ENCODE data around the gene MSANTD2.
A peak's percentile ranks its signal among the peaks of the same experiment; 100 is the strongest.

Gene MSANTD2

GRCh38 chr11:124761301-124762104, 38.7 kb downstream of the MSANTD2 start:
- TF ChIP-seq CTCF (IDR thresholded peaks at IDR 0.05; ENCODE audit: low read depth, low read length), result no peak
- peak overlapping the region; percentile 27 for H3K4me3 ChIP-seq (ENCODE audit: low read depth, low read length)

GRCh38 chr11:124760806-124761205, 39.4 kb downstream of the MSANTD2 start:
- TF ChIP-seq CTCF (IDR thresholded peaks at IDR 0.05; ENCODE audit: low read depth, low read length), result no peak
- H3K4me3 ChIP-seq (ENCODE audit: low read depth, low read length), result no peak overlapping the region

GRCh38 chr11:124760205-124760652, 40.0 kb downstream of the MSANTD2 start:
- TF ChIP-seq CTCF (IDR thresholded peaks at IDR 0.05; ENCODE audit: low read depth, low read length), result no peak
- H3K4me3 ChIP-seq (ENCODE audit: low read depth, low read length), result no peak overlapping the region

- no peak overlapping the region for H3K4me3 ChIP-seq (ENCODE audit: low read depth, low read length)
- no peak for TF ChIP-seq CTCF (IDR thresholded peaks at IDR 0.05; ENCODE audit: low read depth, low read length)
These were observed 40.7 kb downstream of the MSANTD2 start for GRCh38 chr11:124759266-124760204.

DNA sequence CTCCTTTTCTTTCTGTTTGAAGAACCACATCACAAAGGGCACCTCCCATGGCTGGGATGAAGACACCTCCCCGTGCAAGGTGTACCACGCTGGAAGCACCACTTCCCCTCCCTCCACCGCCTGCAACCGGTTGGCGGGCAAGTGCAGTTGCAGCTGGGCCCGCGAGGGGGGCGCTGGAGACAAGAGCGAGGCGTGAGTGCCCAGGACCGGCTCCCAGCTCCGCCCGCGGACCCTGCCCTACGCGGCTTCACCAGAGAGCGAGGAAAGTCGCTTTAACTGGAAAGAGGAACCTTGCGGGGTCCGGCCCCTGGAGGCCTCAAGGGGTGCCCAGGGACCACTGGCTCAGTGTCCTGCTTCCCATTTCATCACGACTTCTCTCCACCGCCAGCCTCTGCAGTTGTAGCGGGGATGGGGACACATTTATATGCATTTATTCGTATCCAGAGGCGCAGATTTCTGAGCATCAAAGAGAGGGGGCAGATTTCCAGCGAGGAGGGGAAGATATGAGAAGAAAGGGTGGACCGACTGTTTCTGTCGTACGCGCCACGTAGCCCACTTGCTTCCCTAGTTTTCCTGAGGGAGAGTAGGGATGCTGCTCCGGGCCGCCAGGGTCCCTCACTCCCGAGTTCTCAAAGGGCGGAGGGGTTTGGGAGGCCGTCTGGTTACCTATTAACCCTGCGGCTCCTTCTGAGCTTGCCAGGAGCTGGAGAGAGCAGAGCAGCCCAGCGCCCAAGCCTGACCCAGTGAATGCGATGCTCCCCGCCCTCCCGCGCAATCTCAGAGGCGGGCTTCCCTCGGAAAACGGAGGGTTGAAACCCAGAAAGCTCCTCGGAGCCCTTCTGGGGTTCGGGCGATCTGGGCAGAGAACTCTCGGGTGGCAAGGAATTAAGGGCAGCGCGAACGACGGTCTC, 41.6 kb downstream of the MSANTD2 start:
- TF ChIP-seq CTCF (IDR thresholded peaks at IDR 0.05; ENCODE audit: low read depth, low read length), result peak; percentile 74
- H3K4me3 ChIP-seq (ENCODE audit: low read depth, low read length), result peak overlapping the region; percentile 48

DNA sequence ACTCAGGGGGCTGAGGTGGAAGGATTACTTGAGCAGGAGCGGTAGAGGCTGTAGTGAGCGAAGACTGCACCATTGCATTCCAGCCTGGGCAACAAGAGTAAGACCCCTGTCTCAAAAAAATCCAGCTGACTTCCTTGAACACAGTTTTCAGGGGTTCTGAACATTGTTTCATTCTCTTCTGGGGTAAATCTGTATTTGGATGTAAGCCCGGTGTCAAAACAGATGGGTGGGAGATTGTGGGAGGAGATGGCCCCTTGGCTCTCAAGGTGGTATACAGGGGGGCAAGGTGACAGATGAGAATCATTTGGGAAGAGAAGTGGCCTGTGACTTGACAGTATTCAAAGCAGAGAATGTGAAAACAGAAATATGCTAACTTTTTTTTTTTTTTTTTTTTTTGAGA, 42.9 kb downstream of the MSANTD2 start:
- no peak for TF ChIP-seq CTCF (IDR thresholded peaks at IDR 0.05; ENCODE audit: low read depth, low read length)
- no peak overlapping the region for H3K4me3 ChIP-seq (ENCODE audit: low read depth, low read length)

Measured in WI38 (cell line).